ENCODE data around the gene DOCK7.
"Not testable (repeated sequence)": the region's sequence is repeated elsewhere in the genome, so short reads cannot be mapped to it uniquely, and the experiment has no call there.

The DOCK7 gene

DNA sequence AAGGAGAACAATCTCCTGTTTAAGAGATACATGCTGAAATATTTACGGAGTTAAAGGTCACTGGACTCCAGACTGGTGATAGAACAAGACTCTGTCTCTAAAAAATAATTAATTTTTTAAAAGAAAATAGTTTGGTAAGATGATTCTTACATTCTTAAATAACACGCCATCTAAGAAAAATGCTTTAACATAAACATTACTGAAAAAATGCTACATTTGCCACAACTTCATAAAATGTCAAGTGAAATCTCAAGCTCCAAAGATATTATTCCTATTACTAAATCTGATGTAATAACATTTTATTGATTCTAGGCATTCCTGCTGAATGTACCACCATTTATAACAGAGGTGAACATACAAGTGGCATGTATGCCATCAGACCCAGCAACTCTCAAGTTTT lies 86.7 kb downstream of the DOCK7 start:
- no peak for DNase-seq

DNA sequence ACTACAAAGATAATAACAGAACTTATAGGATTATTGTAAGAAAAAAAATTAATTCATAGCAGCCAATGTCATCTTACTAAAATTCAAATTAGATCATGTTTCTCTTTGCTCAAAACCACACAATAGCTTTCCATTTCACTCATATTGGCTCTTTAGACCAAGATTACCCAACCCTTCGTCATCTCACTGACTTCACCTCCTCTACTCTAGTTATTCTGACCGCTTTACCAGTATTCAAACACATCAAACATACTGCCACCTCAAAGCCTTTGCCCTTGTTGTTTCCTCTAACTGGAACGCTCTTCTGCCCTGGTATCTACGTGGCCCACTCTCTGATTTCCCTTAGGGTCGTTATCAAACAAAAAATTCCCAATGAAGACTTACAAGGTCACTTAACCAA lies 89.1 kb downstream of the DOCK7 start:
- DNase-seq = no peak

DNA sequence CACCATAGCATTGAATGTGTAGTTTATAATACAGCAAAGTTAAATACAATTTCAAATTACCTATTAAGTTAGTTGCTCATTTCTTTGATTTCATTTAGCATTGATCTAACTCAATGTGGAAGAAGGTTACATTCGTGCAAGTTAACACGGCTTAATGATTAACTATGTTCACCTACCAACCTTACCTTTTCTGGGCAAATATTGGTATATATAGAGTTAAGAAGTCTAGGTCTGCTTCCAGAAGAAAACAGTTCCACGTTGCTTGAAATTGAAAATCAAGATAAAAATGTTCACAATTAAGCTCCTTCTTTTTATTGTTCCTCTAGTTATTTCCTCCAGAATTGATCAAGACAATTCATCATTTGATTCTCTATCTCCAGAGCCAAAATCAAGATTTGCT lies 90.9 kb downstream of the DOCK7 start, which contains the start of gene ANGPTL3:
Gene ANGPTL3 (plus strand): TSS at position 240 of the 400 bp plus-strand sequence. CDS start 47 bp downstream, at position 287.
- DNase-seq = no peak

DNA sequence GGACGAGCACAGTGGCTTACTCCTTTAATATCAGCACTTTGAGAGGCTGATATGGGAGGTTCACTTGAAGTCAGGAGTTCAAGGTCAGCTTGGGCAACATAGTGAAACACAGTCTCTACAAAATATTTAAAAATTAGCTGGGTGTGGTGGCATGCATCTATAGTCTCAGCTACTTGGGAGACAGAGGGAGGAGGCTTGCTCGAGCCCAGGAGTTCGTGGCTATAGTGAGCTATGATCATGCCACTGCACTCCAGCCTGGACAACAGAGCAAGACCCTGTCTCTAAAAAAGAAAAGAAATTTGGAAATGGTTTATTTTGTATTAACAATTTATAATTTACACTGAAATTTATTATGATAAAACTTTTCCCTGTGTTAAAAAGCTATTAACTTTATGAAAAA lies 92.5 kb downstream of the DOCK7 start:
- DNase-seq = no peak

DNA sequence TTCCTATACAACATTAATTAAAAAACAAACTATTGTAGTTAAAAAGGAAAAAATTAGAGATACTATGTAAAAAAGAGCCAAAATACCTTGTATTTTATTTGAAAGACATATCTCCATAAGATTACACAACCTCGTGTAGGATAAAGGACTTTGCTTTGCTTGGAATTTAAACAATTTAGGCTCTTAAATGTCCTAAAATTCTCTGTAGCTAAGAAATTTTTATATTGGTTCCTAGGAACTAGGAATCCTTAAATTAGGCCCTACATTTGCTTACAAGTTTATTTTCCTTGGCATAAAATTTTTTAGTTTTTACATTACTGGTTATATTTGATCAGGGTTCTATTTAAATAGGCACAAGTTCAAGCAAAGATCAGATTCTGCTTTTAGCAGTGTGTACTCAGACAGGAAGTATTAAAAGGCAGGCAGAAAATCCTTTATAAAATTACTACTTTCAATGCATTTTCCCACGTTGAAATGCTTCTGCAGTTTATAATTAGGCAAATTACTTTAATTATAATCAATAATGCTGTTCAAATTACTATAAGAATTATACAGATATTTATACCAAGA lies 94.3 kb downstream of the DOCK7 start:
- no peak for DNase-seq

DNA sequence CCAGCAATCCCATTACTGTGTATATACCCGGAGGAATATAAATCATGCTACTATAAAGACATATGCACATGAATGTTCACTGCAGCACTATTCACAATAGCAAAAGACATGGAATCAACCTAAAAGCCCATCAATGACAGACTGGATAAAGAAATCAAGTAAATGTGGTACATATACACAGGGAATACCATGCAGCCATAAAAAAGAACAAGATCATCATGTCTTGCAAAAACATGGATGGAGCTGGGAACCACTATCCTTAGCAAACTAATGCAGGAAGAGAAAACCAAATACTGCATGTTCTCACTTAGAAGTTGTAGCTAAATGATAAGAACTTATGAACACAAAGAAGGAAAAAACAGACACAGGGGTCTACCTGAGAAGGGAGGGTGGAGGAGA lies 97.2 kb downstream of the DOCK7 start:
- DNase-seq = no peak

DNA sequence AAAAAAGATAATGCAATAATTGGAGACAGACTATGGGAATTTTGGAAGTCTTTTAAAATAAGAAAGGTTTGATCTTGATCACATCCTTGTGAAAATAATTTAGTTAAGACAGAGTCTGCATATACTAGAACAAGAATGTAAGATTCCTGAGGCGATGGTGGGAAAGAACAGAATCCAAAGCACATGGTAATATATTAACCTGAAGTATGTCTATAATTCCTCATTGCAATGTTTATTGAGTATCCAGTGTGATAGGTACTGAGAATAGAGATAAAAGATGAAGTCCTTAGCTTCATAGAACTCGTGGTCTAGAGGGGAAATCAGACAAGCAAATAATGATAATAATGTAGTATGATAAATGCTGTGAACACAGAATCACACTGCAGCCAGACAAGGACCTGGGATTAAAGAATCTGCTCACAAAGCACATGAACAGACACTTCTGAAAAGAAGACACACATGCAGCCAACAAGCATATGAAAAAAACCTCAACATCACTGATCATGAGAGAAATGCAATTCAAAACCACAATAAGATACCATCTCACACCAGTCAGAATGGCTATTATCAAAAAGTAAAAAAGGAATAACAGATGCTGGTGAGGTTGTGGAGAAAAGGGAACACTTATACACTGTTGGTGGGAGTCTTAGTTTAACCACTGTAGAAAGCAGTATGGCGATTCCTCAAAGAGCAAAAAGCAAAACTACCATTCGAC lies 97.8 kb downstream of the DOCK7 start:
- no peak for DNase-seq

DNA sequence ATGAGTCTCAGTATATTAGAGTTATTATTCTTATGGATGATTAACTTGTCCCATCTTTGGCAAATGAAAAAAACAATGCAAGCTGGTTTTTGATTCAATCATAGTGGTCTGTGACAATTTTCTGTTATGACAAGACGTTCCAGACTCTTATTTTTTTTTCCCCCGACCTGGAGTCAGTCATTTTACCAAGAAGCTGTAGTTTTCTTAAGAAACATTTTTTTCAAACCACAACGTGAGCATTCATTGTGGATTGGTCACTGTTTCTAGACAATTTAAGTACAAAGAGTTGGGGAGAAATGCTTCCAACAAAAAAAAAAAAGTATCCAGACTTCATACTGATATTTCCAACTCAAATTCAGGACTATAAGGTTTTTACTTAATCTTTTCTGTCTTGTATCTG lies 98.9 kb downstream of the DOCK7 start:
- no peak for DNase-seq

DNA sequence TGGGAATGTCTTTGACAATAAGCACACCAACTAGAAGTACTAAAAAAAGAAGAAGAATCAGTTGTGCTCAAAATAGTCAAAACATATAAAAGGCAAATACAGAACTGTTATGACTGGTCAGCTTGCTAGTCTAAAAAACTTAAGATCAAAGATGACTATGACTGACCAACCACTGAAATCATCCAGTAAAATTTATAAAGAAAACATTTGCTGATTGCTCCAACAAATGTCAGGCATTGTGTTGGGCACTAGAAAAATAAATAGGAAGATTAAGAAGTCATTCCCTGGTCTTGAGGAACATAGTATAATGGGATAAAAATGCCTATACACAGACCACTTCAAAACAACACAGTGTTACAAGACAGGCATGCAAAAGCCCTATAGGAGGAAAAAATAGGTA lies 100.2 kb downstream of the DOCK7 start:
- no peak for DNase-seq

DNA sequence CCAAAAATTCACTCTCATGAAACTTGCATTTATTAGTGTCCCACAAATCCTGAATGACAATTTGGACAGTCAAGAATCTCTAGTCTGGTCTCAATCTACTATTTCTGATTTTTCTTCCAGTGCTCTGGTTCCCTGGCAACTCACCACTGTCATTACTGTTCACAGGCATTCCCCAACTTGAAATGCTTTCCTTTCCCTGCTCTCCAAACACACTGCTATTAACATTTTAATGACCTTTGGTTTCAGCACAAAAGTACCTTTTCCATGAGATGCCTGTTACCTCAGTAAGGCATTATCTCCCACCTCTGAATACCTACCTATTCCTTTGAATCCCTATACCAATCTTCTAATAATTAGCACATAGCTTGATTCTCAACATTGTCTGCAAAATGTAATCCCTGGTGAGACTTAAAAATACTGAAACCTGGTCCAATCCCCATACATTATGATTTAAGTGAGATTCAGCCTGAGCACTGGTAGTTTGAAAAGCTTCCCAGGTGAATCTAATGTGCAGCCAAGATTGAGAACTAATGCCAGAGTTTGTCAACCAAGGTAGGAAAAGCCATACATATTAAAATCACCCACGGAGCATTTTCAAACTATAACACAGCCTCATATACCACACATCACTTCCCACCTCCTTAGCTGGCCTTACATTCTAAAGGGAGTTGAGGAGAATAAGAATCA lies 102.6 kb downstream of the DOCK7 start:
- no peak for DNase-seq

DNA sequence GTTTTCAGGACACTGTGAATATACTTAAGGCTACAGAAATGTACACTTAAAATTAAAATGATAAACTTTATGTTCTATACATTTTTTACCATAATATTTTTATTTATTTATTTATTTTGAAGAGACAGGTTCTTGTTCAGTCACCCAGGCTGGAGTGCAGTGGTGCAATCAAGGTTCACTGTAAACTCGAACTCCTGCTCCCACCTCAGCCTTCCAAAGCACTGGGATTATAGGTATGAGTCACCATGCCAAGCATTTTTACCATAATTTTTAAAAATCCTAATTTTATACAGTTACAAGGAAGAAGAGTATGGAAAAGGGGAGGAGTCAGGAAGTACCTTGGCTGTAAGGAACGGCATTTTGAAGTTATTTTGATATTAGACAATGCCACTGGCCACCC lies 114.5 kb downstream of the DOCK7 start:
- no peak for DNase-seq

DNA sequence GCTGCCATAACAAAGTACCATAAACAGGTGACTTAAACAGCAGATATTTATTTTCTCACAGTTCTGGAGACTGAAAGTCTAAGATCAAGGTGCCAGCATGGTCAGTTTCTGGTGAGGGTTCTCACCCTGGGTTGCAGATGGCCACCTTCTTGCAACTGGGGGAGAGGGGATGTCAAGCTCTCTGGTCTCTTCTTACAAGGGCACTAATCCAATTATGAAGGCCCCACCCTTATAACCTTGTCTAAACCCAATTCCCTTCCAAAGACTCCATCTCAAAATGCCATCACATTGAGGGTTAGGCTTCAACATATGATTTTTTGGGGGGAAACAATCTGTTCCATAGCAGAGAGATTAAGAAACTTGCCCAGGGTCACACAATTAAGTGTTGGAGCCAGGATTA lies 115.7 kb downstream of the DOCK7 start:
- no peak for DNase-seq

DNA sequence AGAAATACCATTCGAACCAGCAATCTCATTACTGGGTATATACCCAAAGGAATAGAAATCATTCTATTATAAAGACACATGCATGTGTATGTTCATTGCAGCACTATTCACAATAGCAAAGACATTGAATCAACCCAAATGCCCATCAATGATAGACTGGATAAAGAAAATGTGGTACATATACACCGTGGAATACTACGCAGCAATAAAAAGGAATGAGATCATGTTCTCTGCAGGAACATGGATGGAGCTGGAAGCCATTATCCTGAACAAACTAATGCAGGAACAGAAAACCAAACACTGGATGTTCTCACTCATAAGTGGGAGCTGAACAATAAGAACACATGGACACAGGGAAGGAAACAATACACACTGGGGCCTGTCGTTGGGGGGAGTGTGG lies 116.7 kb downstream of the DOCK7 start:
- not testable (repeated sequence) for DNase-seq

DNA sequence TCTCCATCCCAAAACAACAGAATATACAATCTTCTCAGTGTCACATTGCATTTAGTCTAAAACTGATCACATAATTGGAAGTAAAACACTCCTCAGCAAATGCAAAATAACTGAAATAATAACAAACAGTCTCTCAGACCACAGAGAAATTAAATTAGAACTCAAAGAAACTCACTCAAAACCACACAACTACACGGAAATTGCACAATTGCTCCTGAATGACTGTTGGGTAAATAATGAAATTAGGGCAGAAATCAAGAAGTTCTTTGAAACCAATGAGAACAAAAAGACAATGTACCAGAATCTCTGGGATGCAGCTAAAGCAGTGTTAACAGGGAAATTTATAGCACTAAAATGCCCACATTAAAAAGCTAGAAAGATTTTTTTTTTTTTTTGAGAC lies 120.3 kb downstream of the DOCK7 start:
- DNase-seq = not testable (repeated sequence)

DNA sequence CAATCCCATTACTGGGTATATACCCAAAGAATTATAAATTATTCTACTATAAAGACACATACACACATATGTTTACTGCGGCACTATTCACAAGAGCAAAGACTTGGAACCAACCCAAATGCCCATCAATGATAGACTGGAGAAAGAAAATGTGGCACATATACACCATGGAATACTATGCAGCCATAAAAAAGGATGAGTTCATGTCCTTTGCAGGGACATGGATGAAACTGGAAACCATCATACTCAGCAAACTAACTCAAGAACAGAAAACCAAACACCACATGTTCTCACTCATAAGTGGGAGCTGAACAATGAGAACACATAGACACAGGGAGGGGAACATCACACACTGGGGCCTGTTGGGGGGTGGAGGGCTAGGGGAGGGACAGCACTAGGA lies 121.0 kb downstream of the DOCK7 start:
- not testable (repeated sequence) for DNase-seq

DNA sequence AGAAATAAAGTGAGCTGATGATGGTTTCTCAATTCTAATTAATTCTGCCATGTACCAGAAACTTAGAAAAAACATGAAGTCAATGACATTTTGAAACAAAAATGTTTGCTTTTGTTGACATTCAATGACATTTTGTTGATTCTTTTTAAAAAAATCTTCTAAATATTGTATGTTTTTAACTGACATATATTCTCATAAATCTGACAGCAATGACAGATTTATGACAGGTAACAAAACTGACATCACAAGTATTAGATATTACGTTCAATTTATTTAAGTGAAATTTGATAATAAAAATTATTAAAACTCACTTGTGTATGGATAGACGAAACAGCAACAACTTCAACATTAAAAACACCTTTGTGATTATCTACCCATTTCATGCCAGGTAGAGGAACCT lies 126.9 kb downstream of the DOCK7 start:
- no peak for DNase-seq

DNA sequence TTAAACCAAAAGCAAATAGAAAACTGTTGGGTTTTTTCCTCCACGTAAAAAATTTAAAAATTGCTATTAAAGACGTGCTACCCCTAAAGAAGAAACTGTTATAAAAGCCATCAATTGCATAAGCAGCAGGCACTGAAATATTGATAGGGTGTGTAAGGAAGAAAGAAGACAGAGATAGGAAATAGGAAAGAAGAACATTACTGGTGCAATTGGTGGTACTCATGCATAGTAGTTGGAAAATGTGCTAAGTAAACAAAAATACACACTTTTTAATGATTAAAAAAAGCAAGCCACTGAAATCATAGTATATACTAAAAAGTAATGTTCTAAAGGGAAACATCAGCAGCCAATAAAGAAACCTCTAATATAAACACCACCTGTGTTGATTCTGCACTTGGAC lies 143.6 kb downstream of the DOCK7 start:
- DNase-seq = no peak

DNA sequence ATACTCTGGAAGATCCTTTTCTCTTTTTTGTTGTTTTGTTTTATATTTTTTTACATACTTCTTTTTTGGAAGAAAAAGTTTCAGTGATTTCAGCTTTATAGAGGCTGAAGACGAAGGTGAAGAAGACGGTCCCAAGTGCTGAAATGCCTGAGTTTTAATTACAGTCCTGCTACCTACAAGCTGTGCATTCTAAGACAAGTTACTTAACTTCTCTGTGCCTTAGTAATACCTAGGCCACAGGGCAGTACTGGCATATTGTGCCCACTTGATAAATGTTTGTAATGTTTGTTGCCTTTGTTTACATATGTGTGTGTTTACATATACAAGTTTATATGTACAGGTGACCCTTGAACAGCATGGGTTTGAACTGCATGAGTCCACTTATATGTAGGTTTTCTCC lies 147.1 kb downstream of the DOCK7 start:
- DNase-seq = no peak

DNA sequence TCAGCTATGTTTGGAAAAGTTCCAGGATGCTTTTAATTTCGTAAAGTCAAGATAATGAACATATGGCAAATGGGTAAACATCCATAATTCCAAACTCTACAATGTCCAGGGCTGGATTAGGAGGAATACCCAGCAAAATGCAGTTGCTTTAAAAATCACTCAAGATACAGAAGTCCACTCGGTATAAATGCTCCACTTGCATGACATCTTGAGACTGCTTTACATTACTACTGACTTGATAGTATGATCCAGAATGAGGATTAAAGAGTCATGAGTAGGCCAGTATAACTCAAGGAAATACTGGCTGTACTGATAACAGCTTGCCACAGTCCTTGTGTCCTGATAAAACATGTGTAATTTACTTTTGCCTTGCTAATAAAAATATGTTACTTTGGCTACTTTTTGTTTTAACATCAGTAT lies 149.1 kb downstream of the DOCK7 start:
- DNase-seq = no peak

DNA sequence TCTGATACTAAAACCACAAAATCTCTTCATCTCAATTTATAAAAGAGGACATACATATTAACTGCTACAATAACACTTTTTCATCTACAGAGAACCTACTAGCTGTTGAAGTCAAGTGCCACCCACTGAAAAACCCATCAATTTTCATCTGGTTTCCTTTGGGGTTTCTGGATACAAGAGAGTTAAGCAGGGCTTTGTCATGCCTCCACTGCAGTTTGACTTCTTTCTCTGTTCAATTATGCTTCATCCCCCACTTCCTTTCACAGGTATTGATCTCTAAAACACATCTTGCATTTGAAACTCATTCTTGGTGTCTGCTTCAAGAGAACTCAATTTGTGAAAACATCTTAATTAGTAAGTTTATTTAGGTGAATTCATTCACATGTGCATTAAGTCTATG lies 151.3 kb downstream of the DOCK7 start:
- DNase-seq = no peak

DNA sequence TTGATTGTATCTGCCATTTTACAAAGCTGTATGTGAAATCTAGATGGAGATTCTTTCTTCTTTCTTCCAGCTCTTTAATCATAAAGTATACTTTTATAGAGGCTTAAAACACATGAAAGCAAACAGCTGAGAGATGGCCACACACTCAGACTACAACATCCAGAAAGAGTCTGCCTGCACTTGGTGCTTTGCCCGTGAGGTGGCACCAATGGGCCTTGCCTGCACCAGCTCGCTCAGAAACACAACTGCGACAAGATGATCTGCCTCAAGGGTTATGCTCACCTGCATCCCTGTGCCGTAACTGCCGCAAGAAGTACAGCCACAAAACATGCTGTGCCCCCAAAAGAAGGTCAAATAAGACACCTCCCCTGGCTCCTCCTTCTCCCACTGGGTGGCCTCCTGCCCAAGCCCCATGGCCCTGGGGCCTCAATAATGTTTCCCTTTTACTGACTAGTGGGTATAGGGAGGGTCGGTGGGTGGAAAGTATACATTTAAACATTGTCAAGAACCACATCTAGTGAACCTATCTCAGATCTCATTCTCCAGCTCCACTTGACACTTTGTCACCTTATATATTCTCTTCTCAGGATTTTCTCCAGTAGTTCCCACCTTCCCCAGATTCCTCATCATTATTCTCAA lies 157.6 kb downstream of the DOCK7 start:
- no peak for DNase-seq

DNA sequence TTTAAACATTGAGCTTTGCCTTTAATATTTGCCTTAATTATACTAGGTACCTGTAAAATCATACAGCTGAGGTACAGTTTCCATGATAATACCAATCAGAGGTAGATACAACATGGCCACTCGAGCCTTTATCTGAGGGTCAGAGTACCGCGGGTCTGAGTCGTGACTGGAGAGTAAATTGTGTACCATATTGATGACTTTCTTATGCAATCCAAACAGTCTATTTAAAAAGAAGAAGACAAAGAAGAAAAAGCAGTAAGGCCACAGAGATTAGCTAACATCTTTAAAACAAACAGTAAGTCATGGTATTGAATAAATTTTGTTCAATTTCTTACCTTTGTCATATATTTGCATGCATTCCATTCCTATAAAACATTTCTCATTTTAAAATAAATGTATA lies 159.0 kb downstream of the DOCK7 start:
- no peak for DNase-seq

DNA sequence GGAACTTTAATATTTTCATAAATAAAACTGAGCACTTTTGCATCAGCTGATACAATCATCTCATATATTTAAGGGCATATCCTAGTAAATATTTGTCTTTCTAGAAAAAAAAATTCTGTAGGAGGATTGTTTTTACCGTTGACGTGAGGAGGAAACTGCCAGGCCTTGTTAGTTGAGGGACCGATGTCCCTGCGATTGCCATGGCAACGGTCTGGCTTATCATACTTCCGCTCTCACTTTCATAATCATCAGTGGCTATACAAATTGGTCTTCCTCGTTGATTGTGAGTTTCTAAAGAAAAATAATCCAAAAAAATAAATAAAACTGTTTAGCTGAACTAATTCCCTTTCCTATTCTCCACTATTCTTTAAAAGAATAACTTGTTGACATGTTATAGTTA lies 160.2 kb downstream of the DOCK7 start:
- no peak for DNase-seq

DNA sequence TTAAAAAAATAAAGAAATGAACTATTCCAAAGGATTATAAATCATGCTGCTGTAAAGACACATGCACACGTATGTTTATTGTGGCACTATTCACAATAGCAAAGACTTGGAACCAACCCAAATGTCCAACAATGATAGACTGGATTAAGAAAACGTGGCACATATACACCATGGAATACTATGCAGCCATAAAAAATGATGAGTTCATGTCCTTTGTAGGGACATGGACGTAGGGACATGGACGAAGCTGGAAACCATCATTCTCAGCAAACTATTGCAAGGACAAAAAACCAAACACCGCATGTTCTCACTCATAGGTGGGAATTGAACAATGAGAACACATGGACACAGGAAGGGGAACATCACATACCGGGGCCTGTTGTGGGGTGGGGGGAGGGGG lies 160.8 kb downstream of the DOCK7 start:
- not testable (repeated sequence) for DNase-seq
